ENCODE results near the gene DMXL1.

GRCh38 chr5:119200795-119201194, 129.9 kb downstream of the DMXL1 start:
- TF ChIP-seq POLR2AphosphoS5 (IDR thresholded peaks at IDR 0.05) (no peak), CTCF (IDR thresholded peaks at IDR 0.05) (no peak), POLR2A (IDR thresholded peaks at IDR 0.05) (no peak)

All from gastroesophageal sphincter (tissue), 3 donors.